Endothelial cell of umbilical vein (primary cell): Measurements from ENCODE around the gene SPATA3. TPM values are rescaled to one million over a fixed set of nuclear protein-coding genes. Genes with fewer than 3 reads are reported as not detected.

Experiments
- BruUV-seq: library from RNA; stranded (reverse); fragments of 400-500 nt; replicated peaks from 2 replicates; lab custom pipeline; 2021; lab: Mats Ljungman, UMichigan
- CTCF ChIA-PET: fragments of 300-600, 350-600 bp; sonication (Branson Sonifier 250); formaldehyde crosslinking; loops from one replicate; lab custom pipeline; 2021; ENCODE audit warnings: antibody characterized with exemption, inconsistent platforms; lab: Charles Lee
- POLR2A ChIA-PET: fragments of 300-600, 350-600 bp; sonication (Branson Sonifier 250); formaldehyde crosslinking; loops from one replicate; lab custom pipeline; 2021; ENCODE audit warnings: antibody characterized with exemption, inconsistent platforms; lab: Charles Lee
- DNase-seq: peaks from one replicate; pipeline ENCODE4 v3.0.0-alpha.2; 2011; ENCODE audit warnings: low read depth, low spot score
- FAIRE-seq: peaks from 2 replicates; lab custom pipeline; 2011; peaks lifted over from hg19 to GRCh38; lab: Jason Lieb, UNC
- H2AFZ ChIP-seq: 2 replicates; pipeline ENCODE4 v1.6.0; 2012; ENCODE audit warnings: low read depth, low read length, control low read depth, inconsistent platforms
- H3K27ac ChIP-seq: 2 replicates; pipeline ENCODE4 v1.5.1; 2011; ENCODE audit warnings: low read depth, mild to moderate bottlenecking, control low read depth, low read length, moderate library complexity; ENCODE audit not compliant: insufficient read depth
- H3K27me3 ChIP-seq, 2 experiments: 2 replicates each; pipeline versions ENCODE4 v1.6.0 to v1.6.1; 2011; ENCODE audit warnings: low read length in 2 of 2, mixed read lengths in 1 of 2; ENCODE audit not compliant: control insufficient read depth in 2 of 2, insufficient read depth in 2 of 2
- H3K36me3 ChIP-seq, 2 experiments: 2 replicates in 1 of 2; 3 replicates in 1 of 2; pipeline ENCODE4 v1.5.1; 2011; ENCODE audit warnings: low read length in 2 of 2, mild to moderate bottlenecking in 1 of 2, moderate library complexity in 1 of 2; ENCODE audit not compliant: control insufficient read depth in 2 of 2, insufficient read depth in 2 of 2; ENCODE audit errors: extremely low read depth in 1 of 2
- H3K4me1 ChIP-seq: 3 replicates; pipeline ENCODE4 v1.5.1; 2011; ENCODE audit warnings: mild to moderate bottlenecking, low read length; ENCODE audit not compliant: control insufficient read depth, insufficient read depth; ENCODE audit errors: extremely low read depth
- H3K4me2 ChIP-seq: 2 replicates; pipeline ENCODE4 v1.6.1; 2011; ENCODE audit warnings: low read length, control low read depth, mixed read lengths; ENCODE audit not compliant: insufficient read depth
- H3K4me3 ChIP-seq, 3 experiments: fragments of 200-600 bp in 1 of 3; sonication (generic), shearing (Covaris generic) in 1 of 3; replicated peaks in 1 of 3; 2 replicates each; pipeline ENCODE4 v1.5.1; 2011 to 2016; ENCODE audit warnings: control low read depth in 3 of 3, low read length in 3 of 3, mild to moderate bottlenecking in 2 of 3, inconsistent platforms in 1 of 3, low read depth in 1 of 3, moderate library complexity in 1 of 3; ENCODE audit not compliant: insufficient read depth in 1 of 3
- H3K79me2 ChIP-seq: 2 replicates; pipeline ENCODE4 v1.6.0; 2012; ENCODE audit warnings: low read length, inconsistent platforms; ENCODE audit not compliant: control insufficient read depth, insufficient read depth
- H3K9ac ChIP-seq: replicated peaks from 2 replicates; pipeline ENCODE3; 2011; ENCODE audit warnings: low read length, control low read depth; ENCODE audit not compliant: insufficient read depth; ENCODE audit errors: extremely low read depth
- H3K9me1 ChIP-seq: replicated peaks from 3 replicates; pipeline ENCODE4 v1.6.0; 2011; ENCODE audit warnings: mild to moderate bottlenecking, low read length; ENCODE audit not compliant: control insufficient read depth, insufficient read depth; ENCODE audit errors: extremely low read depth
- H3K9me3 ChIP-seq: replicated peaks from 2 replicates; pipeline ENCODE4 v1.5.1; 2012; ENCODE audit warnings: low read length, inconsistent platforms; ENCODE audit not compliant: control insufficient read depth, insufficient read depth
- H4K20me1 ChIP-seq: replicated peaks from 2 replicates; pipeline ENCODE3; 2011; ENCODE audit warnings: mild to moderate bottlenecking, low read length; ENCODE audit not compliant: control insufficient read depth, insufficient read depth; ENCODE audit errors: extremely low read depth
- FOS ChIP-seq: IDR thresholded peaks from 2 replicates; pipeline ENCODE4 v1.6.1; 2011; ENCODE audit warnings: mild to moderate bottlenecking, low read length, moderate library complexity, borderline replicate concordance; ENCODE audit not compliant: insufficient read depth
- JUN ChIP-seq: IDR thresholded peaks from 2 replicates; pipeline ENCODE4 v1.6.1; 2011; ENCODE audit warnings: borderline replicate concordance, low read depth; ENCODE audit not compliant: insufficient read length, insufficient read depth
- dilution Hi-C: fragments of 300-500 bp; cut with MboI; formaldehyde crosslinking; loops from one replicate; pipeline ENCODE4 v1.15.0; 2019; ENCODE audit warnings: low sequenced_read_pairs; ENCODE audit not compliant: extremely low pct_ligation_motif_present
- intact Hi-C: fragments of 100-400 bp; cut with micrococcal nuclease; formaldehyde crosslinking; loops from one replicate; pipeline ENCODE4 v1.10.0; 2022
- polyA plus RNA-seq, 4 experiments: library from polyadenylated mRNA; depleted of rRNA in 3 of 4; stranded (reverse) in 3 of 4; unstranded in 1 of 4; fragments of >200 nt; gene quantifications; 2 replicates each; pipeline versions ENCODE4 v1.2.1 to v1.2.3, GENCODE V29; 2011 to 2012; ENCODE audit warnings: missing spikeins in 1 of 4
- total RNA-seq: library from RNA; stranded (reverse); gene quantifications from 2 replicates; pipeline ENCODE4 v1.2.3, GENCODE V29; 2021
- TF ChIP-seq, protein P1 (sequence below), 2 donors: IDR thresholded peaks; 1 replicate in 1 of 2; 2 replicates in 1 of 2; pipeline ENCODE4 v1.5.1; 2011; ENCODE audit warnings: low read length in 2 of 2, mild to moderate bottlenecking in 2 of 2, moderate library complexity in 2 of 2, control low read depth in 1 of 2, inconsistent platforms in 1 of 2, low read depth in 1 of 2; ENCODE audit not compliant: insufficient read depth in 1 of 2; ENCODE audit errors: extremely low read depth in 1 of 2

SPATA3 gene
- total and polyA plus RNA-seq, 2 donors (not counting 3 experiments of a cell fraction or from before 2014, with no cell fraction given), result not detected

DNA sequence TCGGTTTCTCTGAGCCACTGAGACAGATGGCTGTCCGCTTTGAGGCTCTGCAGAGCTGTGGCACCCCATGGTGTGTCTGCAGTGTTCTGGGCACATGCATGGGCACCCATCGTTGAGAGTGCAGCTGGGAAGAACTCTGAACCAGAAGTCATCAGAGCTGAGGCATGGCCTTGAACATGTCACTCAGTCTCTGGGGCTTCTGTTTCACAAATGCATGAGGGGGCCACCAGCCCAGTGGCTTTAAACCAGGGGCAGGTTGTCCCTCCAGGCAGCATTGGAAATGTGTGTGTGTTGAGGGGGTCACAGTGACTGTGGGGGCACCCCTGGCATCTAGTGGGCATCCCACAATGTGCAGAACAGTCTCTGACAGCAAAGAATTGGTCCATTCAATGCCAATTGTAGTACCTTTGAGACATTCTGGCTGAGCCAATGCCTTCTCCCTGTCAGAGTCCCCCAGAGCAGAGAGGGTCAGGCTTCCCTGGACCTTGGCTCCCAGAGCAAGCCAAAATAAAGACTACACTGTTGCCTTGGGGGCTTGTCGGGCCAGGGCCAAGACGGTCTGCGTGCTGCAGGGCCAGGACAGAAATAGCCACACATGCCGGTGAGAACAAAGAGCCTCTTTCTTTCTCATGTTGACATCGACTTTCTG is 51.5 kb downstream of the SPATA3 start:
- DNase-seq (no peak), FAIRE-seq (no peak)
- no peak overlapping the region for H3K27ac ChIP-seq
- no peak overlapping the region for H3K9ac ChIP-seq
- BruUV-seq, result no TSS peak
- dilution Hi-C loops (no loop called here), intact Hi-C loops (no loop called here)
- H3K79me2 ChIP-seq, result no peaks in the 10 kb centered on the region
- peaks cover under 1% of the 10 kb centered on the region for H3K4me1 ChIP-seq
- ChIA-PET CTCF (no interaction called here), POLR2A (no interaction called here)
- H3K4me3 ChIP-seq, result no peak overlapping the region
- H3K36me3 ChIP-seq, result no peaks in the 10 kb centered on the region
- H3K27me3 ChIP-seq, result peaks cover 9 to 11% of the 10 kb centered on the region in 2 experiments
- no peak overlapping the region for H2AFZ ChIP-seq
- H4K20me1 ChIP-seq, result no peaks in the 10 kb centered on the region
- no peak for TF ChIP-seq JUN
- TF ChIP-seq, protein P1, sequence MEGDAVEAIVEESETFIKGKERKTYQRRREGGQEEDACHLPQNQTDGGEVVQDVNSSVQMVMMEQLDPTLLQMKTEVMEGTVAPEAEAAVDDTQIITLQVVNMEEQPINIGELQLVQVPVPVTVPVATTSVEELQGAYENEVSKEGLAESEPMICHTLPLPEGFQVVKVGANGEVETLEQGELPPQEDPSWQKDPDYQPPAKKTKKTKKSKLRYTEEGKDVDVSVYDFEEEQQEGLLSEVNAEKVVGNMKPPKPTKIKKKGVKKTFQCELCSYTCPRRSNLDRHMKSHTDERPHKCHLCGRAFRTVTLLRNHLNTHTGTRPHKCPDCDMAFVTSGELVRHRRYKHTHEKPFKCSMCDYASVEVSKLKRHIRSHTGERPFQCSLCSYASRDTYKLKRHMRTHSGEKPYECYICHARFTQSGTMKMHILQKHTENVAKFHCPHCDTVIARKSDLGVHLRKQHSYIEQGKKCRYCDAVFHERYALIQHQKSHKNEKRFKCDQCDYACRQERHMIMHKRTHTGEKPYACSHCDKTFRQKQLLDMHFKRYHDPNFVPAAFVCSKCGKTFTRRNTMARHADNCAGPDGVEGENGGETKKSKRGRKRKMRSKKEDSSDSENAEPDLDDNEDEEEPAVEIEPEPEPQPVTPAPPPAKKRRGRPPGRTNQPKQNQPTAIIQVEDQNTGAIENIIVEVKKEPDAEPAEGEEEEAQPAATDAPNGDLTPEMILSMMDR (IDR thresholded peaks at IDR 0.05; ENCODE audit: extremely low read depth in 1 of 2, insufficient read depth in 1 of 2, low read depth in 1 of 2, low read length in 2 of 2), result no peak
- no peak for TF ChIP-seq FOS
- no peaks in the 10 kb centered on the region for H3K9me1 ChIP-seq
- no peaks in the 10 kb centered on the region for H3K9me3 ChIP-seq
- no peak overlapping the region for H3K4me2 ChIP-seq
